GM12801 (cell line): ENCODE results near the gene CANX.

Experiments used
- CTCF ChIP-seq: IDR thresholded peaks from one replicate; pipeline ENCODE4 v1.5.1; 2011; ENCODE audit warnings: control low read depth; ENCODE audit not compliant: insufficient read length; ENCODE audit errors: extremely low read depth

Gene CANX

GRCh38 chr5:179720222-179720621, 21.5 kb downstream of the CANX start:
- TF ChIP-seq CTCF = no peak

GRCh38 chr5:179724163-179724562, 25.4 kb downstream of the CANX start:
- TF ChIP-seq CTCF = no peak

GRCh38 chr5:179727106-179727505, 28.3 kb downstream of the CANX start:
- TF ChIP-seq CTCF = no peak

GRCh38 chr5:179729303-179729702, 30.5 kb downstream of the CANX start:
- no peak for TF ChIP-seq CTCF

GRCh38 chr5:179729727-179730126, 31.0 kb downstream of the CANX start:
- TF ChIP-seq CTCF = no peak

- TF ChIP-seq CTCF = no peak
These were observed 31.6 kb downstream of the CANX start for GRCh38 chr5:179730356-179730755.

GRCh38 chr5:179730852-179731251, 32.1 kb downstream of the CANX start:
- TF ChIP-seq CTCF = no peak
